K562 (cell line): ENCODE data around the gene PPM1H. TPM values are rescaled to one million over a fixed set of nuclear protein-coding genes. Genes with fewer than 3 reads are reported as not detected.

Experiments used
- CXXC5 ChIP-seq: fragments of 250-450 bp; sonication (Bioruptor Pico); IDR thresholded peaks from 2 replicates; pipeline ENCODE4 v1.8.0; 2022; ENCODE audit warnings: inconsistent platforms, mild to moderate bottlenecking, moderate library complexity
- ESRRB ChIP-seq: fragments of 250-450 bp; sonication (Bioruptor Pico); IDR thresholded peaks from 2 replicates; pipeline ENCODE4 v1.5.0; 2020; ENCODE audit warnings: mild to moderate bottlenecking, moderate library complexity, borderline replicate concordance
- ETV5 ChIP-seq: sonication (generic); formaldehyde crosslinking; IDR thresholded peaks from 2 replicates; pipeline ENCODE4 v1.4.0; 2020; ENCODE audit warnings: low read depth, mild to moderate bottlenecking, missing genetic modification reagents
- HDAC6 ChIP-seq: IDR thresholded peaks from 2 replicates; pipeline ENCODE4 v1.6.1; 2012; ENCODE audit warnings: low read depth, mild to moderate bottlenecking, control low read depth, inconsistent platforms, low read length, moderate library complexity
- HIVEP1 ChIP-seq: fragments of 250-450 bp; sonication (Bioruptor Pico); IDR thresholded peaks from 2 replicates; pipeline ENCODE4 v1.4.0; 2020; ENCODE audit warnings: mild to moderate bottlenecking
- MYC ChIP-seq, 2 experiments: fragments of 250-450 bp in 1 of 2; sonication (Bioruptor Pico) in 1 of 2; IDR thresholded peaks; 2 replicates each; pipeline versions ENCODE4 v1.5.1 to v1.6.1; 2012 to 2021; ENCODE audit warnings: low read depth in 2 of 2, borderline replicate concordance in 1 of 2, improper control_type of control experiment in 1 of 2, low read length in 1 of 2, mild to moderate bottlenecking in 1 of 2, moderate library complexity in 1 of 2
- POLR3A ChIP-seq: IDR thresholded peaks from 2 replicates; pipeline ENCODE4 v1.6.1; 2011; ENCODE audit warnings: borderline replicate concordance, mild to moderate bottlenecking, moderate library complexity; ENCODE audit not compliant: insufficient read length, insufficient read depth; ENCODE audit errors: extremely low read depth
- RCOR1 ChIP-seq, 2 experiments: IDR thresholded peaks; 2 replicates each; pipeline ENCODE4 v1.6.1; 2012; ENCODE audit warnings: low read depth in 2 of 2, low read length in 2 of 2, borderline replicate concordance in 1 of 2, improper control_type of control experiment in 1 of 2
- YBX1 ChIP-seq: fragments of 450-650 bp; IDR thresholded peaks from 2 replicates; pipeline ENCODE4 v1.7.1; 2016; ENCODE audit warnings: mild to moderate bottlenecking
- ZKSCAN8 ChIP-seq: fragments of 200-800 bp; sonication (Bioruptor generic); IDR thresholded peaks from 2 replicates; pipeline ENCODE4 v1.6.1; 2016; ENCODE audit warnings: missing genetic modification characterization, missing compliant biosample characterization
- ZNF133 ChIP-seq: fragments of 250-450 bp; sonication (Bioruptor Pico); IDR thresholded peaks from 2 replicates; pipeline ENCODE4 v1.4.0; 2020; ENCODE audit warnings: mild to moderate bottlenecking
- ZNF274 ChIP-seq: IDR thresholded peaks from 2 replicates; pipeline ENCODE4 v1.6.1; 2011; ENCODE audit warnings: low read depth, mild to moderate bottlenecking, low read length, moderate library complexity, borderline replicate concordance
- ZNF584 ChIP-seq: fragments of 200-800 bp; sonication (Bioruptor generic); IDR thresholded peaks from 2 replicates; pipeline ENCODE4 v1.6.1; 2016; ENCODE audit warnings: low read depth, mild to moderate bottlenecking, missing genetic modification characterization, missing compliant biosample characterization
- ZNF766 ChIP-seq: fragments of 200-800 bp; sonication (Bioruptor generic); conservative IDR thresholded peaks from 2 replicates; pipeline ENCODE4 v1.6.1; 2016; ENCODE audit warnings: missing genetic modification characterization, missing compliant biosample characterization
- ZNF830 ChIP-seq: fragments of 250-450 bp; sonication (Bioruptor Pico); IDR thresholded peaks from 2 replicates; pipeline ENCODE4 v1.5.0; 2021; ENCODE audit warnings: mild to moderate bottlenecking
- polyA plus RNA-seq, 8 experiments: library from polyadenylated mRNA; depleted of rRNA in 4 of 8; stranded (reverse) in 5 of 8; unstranded in 3 of 8; fragments of >200 nt; fragmentation: Nextera tagmentation in 2 of 8; fragmentation: Illumina TruSeq in 1 of 8; extraction: Ambion mirVana in 2 of 8; extraction: Trizol in 1 of 8; gene quantifications; 2 replicates each; pipeline versions ENCODE4 v1.2.1 to v1.2.3, GENCODE V29; 2011 to 2014; ENCODE audit warnings: inconsistent platforms in 1 of 8, missing spikeins in 1 of 8
- total RNA-seq, 7 experiments: library from RNA; depleted of rRNA in 6 of 7; stranded (reverse); fragments of >200 nt in 6 of 7; fragmentation: Illumina TruSeq in 2 of 7; extraction: Trizol in 2 of 7; gene quantifications; 2 replicates each; pipeline versions ENCODE4 v1.2.1 to v1.2.3, GENCODE V29; 2011 to 2021; ENCODE audit warnings: low replicate concordance in 1 of 7
- TF ChIP-seq, protein P1 (sequence below): fragments of 250-450 bp; sonication (Bioruptor Pico); IDR thresholded peaks from 2 replicates; pipeline ENCODE4 v1.5.0; 2020; ENCODE audit warnings: mild to moderate bottlenecking
- TF ChIP-seq, protein P2 (sequence below), 2 experiments: fragments of 450-650 bp in 1 of 2; sonication (generic) in 1 of 2; formaldehyde crosslinking; conservative IDR thresholded peaks; 2 replicates each; pipeline versions ENCODE4 v1.4.0 to v1.8.1; 2020 to 2022; ENCODE audit warnings: mild to moderate bottlenecking in 1 of 2, missing genetic modification reagents in 1 of 2
- TF ChIP-seq, protein P3 (sequence below): sonication (generic); formaldehyde crosslinking; IDR thresholded peaks from 2 replicates; pipeline ENCODE4 v1.8.1; 2023; ENCODE audit warnings: mild to moderate bottlenecking, missing genetic modification reagents
- TF ChIP-seq, protein P4 (sequence below): fragments of 150-350 bp; IDR thresholded peaks from 2 replicates; pipeline ENCODE4 v1.6.1; 2014; ENCODE audit warnings: low read depth, mild to moderate bottlenecking, low read length, borderline replicate concordance

Gene PPM1H
- total and polyA plus RNA-seq, 9 of the 15 experiments (the other 6 are each of a cell fraction or from before 2014, with no cell fraction given) = 5.3 to 29.3 (median 11.3) TPM

DNA sequence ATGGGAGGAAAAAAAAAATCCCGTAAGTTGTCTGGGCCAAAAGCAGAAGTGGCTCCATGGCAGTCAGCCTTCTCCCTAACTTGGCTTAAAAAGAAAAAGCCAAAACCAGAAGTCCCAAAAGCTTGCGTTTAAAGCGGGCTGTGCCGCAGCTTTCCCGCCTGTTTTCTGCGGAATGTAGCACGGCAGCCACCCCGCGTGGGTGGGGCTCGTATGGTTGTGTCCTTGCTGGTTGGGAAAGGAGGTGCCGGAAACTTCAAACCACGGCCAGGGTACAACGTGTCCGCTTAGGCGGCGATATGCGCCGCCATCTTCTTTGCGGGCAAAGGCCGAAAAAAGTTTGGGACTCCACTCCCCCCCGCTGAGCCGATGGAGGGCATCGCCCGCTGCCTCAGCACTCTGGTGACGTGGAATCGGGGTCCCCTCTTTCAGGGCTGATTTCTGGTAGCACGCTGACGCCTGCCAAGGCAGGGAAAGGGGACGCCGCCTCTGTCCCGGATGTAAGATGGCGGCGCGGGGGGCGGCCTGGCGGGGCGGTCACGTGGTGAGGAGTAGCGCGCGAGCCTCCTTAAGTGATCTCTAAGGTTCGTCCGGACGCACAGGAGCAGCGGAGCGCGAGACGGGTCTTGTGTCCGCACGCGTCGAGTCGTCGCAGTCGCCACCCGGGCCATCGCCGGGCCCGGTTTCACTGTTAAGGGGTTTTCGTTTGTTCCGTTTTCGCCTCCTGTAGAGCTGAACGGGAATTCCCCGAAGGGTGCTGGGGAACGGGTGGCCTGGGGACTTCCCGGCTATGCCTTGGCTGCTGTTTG, 332.5 kb downstream of the PPM1H start (continued):
- TF ChIP-seq, protein P1, sequence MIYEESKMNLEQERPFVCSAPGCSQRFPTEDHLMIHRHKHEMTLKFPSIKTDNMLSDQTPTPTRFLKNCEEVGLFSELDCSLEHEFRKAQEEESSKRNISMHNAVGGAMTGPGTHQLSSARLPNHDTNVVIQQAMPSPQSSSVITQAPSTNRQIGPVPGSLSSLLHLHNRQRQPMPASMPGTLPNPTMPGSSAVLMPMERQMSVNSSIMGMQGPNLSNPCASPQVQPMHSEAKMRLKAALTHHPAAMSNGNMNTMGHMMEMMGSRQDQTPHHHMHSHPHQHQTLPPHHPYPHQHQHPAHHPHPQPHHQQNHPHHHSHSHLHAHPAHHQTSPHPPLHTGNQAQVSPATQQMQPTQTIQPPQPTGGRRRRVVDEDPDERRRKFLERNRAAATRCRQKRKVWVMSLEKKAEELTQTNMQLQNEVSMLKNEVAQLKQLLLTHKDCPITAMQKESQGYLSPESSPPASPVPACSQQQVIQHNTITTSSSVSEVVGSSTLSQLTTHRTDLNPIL (CRISPR knock-in tag) = peak; percentile 86; the same call in 1 of the 2 replicates
- peak; percentile 93 for TF ChIP-seq CXXC5
- TF ChIP-seq ZNF584 (CRISPR knock-in tag) = peak; percentile 62; the same call in 1 of the 2 replicates
- no peak for TF ChIP-seq POLR3A
- no peak for TF ChIP-seq ZNF133 (CRISPR knock-in tag)
- TF ChIP-seq ZNF766 (CRISPR knock-in tag) = peak; percentile 94
- TF ChIP-seq, protein P2, sequence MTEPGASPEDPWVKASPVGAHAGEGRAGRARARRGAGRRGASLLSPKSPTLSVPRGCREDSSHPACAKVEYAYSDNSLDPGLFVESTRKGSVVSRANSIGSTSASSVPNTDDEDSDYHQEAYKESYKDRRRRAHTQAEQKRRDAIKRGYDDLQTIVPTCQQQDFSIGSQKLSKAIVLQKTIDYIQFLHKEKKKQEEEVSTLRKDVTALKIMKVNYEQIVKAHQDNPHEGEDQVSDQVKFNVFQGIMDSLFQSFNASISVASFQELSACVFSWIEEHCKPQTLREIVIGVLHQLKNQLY (CRISPR knock-in tag; conservative IDR thresholded peaks at IDR 0.05) = 0 out of 4 replicates have a peak, but pooled peaks of 1 of the 2 experiments have one; percentile 33
- TF ChIP-seq ETV5 = peak; percentile 70
- TF ChIP-seq, protein P3, sequence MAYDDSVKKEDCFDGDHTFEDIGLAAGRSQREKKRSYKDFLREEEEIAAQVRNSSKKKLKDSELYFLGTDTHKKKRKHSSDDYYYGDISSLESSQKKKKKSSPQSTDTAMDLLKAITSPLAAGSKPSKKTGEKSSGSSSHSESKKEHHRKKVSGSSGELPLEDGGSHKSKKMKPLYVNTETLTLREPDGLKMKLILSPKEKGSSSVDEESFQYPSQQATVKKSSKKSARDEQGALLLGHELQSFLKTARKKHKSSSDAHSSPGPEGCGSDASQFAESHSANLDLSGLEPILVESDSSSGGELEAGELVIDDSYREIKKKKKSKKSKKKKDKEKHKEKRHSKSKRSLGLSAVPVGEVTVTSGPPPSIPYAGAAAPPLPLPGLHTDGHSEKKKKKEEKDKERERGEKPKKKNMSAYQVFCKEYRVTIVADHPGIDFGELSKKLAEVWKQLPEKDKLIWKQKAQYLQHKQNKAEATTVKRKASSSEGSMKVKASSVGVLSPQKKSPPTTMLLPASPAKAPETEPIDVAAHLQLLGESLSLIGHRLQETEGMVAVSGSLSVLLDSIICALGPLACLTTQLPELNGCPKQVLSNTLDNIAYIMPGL (CRISPR knock-in tag) = peak; percentile 21; the same call in 1 of the 2 replicates
- peak; percentile 97 for TF ChIP-seq MYC (IDR thresholded peaks at IDR 0.05; ENCODE audit: low read depth, low read length)
- TF ChIP-seq MYC (CRISPR knock-in tag; IDR thresholded peaks at IDR 0.05; ENCODE audit: borderline replicate concordance, low read depth) = peak; percentile 99
- TF ChIP-seq RCOR1 (IDR thresholded peaks at IDR 0.05; ENCODE audit: borderline replicate concordance in 1 of 2, low read depth in 2 of 2, low read length in 2 of 2) = peak in 1 of 2 experiments; percentile 9; a peak in 1 of 4 replicates
- TF ChIP-seq HDAC6 = no peak
- TF ChIP-seq, protein P4, sequence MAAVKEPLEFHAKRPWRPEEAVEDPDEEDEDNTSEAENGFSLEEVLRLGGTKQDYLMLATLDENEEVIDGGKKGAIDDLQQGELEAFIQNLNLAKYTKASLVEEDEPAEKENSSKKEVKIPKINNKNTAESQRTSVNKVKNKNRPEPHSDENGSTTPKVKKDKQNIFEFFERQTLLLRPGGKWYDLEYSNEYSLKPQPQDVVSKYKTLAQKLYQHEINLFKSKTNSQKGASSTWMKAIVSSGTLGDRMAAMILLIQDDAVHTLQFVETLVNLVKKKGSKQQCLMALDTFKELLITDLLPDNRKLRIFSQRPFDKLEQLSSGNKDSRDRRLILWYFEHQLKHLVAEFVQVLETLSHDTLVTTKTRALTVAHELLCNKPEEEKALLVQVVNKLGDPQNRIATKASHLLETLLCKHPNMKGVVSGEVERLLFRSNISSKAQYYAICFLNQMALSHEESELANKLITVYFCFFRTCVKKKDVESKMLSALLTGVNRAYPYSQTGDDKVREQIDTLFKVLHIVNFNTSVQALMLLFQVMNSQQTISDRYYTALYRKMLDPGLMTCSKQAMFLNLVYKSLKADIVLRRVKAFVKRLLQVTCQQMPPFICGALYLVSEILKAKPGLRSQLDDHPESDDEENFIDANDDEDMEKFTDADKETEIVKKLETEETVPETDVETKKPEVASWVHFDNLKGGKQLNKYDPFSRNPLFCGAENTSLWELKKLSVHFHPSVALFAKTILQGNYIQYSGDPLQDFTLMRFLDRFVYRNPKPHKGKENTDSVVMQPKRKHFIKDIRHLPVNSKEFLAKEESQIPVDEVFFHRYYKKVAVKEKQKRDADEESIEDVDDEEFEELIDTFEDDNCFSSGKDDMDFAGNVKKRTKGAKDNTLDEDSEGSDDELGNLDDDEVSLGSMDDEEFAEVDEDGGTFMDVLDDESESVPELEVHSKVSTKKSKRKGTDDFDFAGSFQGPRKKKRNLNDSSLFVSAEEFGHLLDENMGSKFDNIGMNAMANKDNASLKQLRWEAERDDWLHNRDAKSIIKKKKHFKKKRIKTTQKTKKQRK = no peak
- no peak for TF ChIP-seq ESRRB (CRISPR knock-in tag)
- TF ChIP-seq ZNF274 = no peak
- peak; percentile 85; the same call in 1 of the 2 replicates for TF ChIP-seq ZKSCAN8 (CRISPR knock-in tag)
- TF ChIP-seq YBX1 = no peak
- TF ChIP-seq ZNF830 = peak; percentile 96
- TF ChIP-seq HIVEP1 (CRISPR knock-in tag) = no peak
